Jurkat, Clone E6-1 (cell line): Measurements from ENCODE around the gene NKAIN2.

Source experiments
- DNase-seq: peaks from one replicate; pipeline ENCODE4 v3.0.0-alpha.2; 2011; ENCODE audit warnings: low read depth, low spot score
- H3K4me3 ChIP-seq: 2 replicates; pipeline ENCODE4 v1.5.1; 2011; ENCODE audit warnings: mild to moderate bottlenecking, low read length, control low read depth, moderate library complexity

Gene NKAIN2

GRCh38 chr6:124854338-124854922, 1050.8 kb downstream of the NKAIN2 start:
- no peak overlapping the region for H3K4me3 ChIP-seq
- DNase-seq: no peak

- no peak overlapping the region for H3K4me3 ChIP-seq
- no peak for DNase-seq
Observed at GRCh38 chr6:124857746-124858145, 1054.1 kb downstream of the NKAIN2 start.

- DNase-seq: no peak
- no peak overlapping the region for H3K4me3 ChIP-seq
Observed at GRCh38 chr6:124858564-124858963, 1054.9 kb downstream of the NKAIN2 start.

GRCh38 chr6:124859366-124859765, 1055.7 kb downstream of the NKAIN2 start:
- DNase-seq: no peak

GRCh38 chr6:124866040-124866439, 1062.4 kb downstream of the NKAIN2 start:
- no peak for DNase-seq
- no peak overlapping the region for H3K4me3 ChIP-seq

More at GRCh38 chr6:124859366-124859765, 1055.7 kb downstream of the NKAIN2 start:
- H3K4me3 ChIP-seq: no peak overlapping the region

- no peak overlapping the region for H3K4me3 ChIP-seq
- no peak for DNase-seq
Observed at GRCh38 chr6:124867121-124867520, 1063.5 kb downstream of the NKAIN2 start.

GRCh38 chr6:124868481-124868880, 1064.8 kb downstream of the NKAIN2 start:
- DNase-seq: no peak

GRCh38 chr6:124869416-124869815, 1065.8 kb downstream of the NKAIN2 start:
- no peak for DNase-seq
- no peak overlapping the region for H3K4me3 ChIP-seq

More at GRCh38 chr6:124868481-124868880, 1064.8 kb downstream of the NKAIN2 start:
- no peak overlapping the region for H3K4me3 ChIP-seq

- H3K4me3 ChIP-seq: no peak overlapping the region
- DNase-seq: no peak
Observed at GRCh38 chr6:124870611-124871459, 1067.2 kb downstream of the NKAIN2 start.

GRCh38 chr6:124872361-124873065, 1068.8 kb downstream of the NKAIN2 start:
- DNase-seq: no peak
- no peak overlapping the region for H3K4me3 ChIP-seq

- no peak for DNase-seq
- no peak overlapping the region for H3K4me3 ChIP-seq
Observed at GRCh38 chr6:124873066-124873410, 1069.4 kb downstream of the NKAIN2 start.
